ENCODE data around the gene ZBTB5. TPM values are rescaled to one million over a fixed set of nuclear protein-coding genes. Genes with fewer than 3 reads are reported as not detected.

Gene ZBTB5
- polyA plus RNA-seq, 2 of the 4 experiments (the other 2 are of a cell fraction) = 12.4 to 18.1 TPM

DNA sequence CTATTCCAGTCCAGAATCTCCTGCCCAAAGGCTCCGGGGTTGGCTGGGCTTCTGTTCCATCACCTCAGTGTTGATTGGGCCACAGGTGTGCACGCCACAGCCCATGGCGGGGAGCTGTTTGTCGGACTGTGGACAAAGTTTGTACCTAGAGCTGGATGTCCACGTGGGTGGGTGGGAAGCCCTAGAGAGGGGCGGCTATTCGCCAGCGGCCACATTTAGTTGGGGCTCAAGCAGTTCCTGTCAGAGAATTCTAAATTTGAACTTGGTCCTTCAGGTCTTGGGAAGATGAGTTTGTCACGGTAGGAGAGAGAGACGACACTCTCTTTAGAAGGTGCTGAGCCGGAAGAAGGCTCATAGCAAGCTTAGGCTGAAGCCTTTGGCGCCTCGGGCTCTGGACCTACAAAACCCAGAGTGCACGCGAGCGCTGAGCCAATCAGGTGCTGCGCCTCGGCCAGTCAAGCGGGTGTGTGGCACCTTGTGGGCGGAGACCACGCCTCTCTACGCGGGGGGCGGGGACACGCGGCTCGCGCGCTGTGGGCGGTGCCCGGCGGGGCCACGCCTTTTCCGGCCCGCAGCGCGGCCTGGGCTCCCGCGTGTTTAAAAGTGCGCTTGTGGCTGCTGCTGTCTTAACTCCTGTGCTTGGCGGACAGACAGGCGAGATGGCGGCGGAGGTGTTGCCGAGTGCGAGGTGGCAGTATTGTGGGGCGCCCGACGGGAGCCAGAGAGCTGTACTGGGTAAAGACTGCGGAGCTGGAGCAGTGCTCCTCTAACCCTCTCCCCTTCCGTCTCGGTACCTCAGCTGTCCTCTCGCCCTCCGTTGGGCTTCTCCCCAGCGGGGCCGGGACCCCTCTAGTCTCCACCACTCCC lies 20.4 kb upstream of the ZBTB5 start, which contains the start of gene POLR1E:
POLR1E (plus strand) TSS at position 560 of the 867 bp plus-strand sequence; CDS start at position 660, 100 bp downstream.
- ChIA-PET POLR2A (interaction anchor here (0.8 to 1.2 kb wide), 4 partner anchors 19 to 915 kb away, joined by 3 to 7 read pairs (median 4); partner anchors contain the start of gene ZBTB5), CTCF (interaction anchor here (1.2 to 1.8 kb wide), 2 partner anchors 23 to 70 kb away, joined by 4 to 5 read pairs; no protein-coding TSS in a partner anchor)
- ATAC-seq = peak; percentile 93 to 95
- Histone ChIP-seq H3K9me3 (no peaks in the 10 kb centered on the region), H3K4me2 (peak within 1 kb of the TSS; percentile 98), H3K4me1 (peaks cover 24% of the 10 kb centered on the region), H3K4me3 (peak within 1 kb of the TSS; percentile 88), H3K27ac (peak within 1 kb of the TSS; percentile 88 to 92)
- peak; percentile 49 for FAIRE-seq
- 15% methylated on average over 36 of the region's 56 CpGs for WGBS (ENCODE audit: missing lambda C conversion rate)
- peak; percentile 94 to 99 for DNase-seq (ENCODE audit: low read depth in 1 of 2, low spot score in 1 of 2)
- TF ChIP-seq HEYL (CRISPR knock-in tag; IDR thresholded peaks at IDR 0.05) (no peak), GATA3 (IDR thresholded peaks at IDR 0.05; ENCODE audit: borderline replicate concordance) (no peak), KDM1A (IDR thresholded peaks at IDR 0.05; ENCODE audit: low read depth) (no peak), JUNB (IDR thresholded peaks at IDR 0.05) (no peak), FOSL2 (IDR thresholded peaks at IDR 0.05) (no peak), FOSL2 (CRISPR knock-in tag; IDR thresholded peaks at IDR 0.05) (no peak), HDAC2 (IDR thresholded peaks at IDR 0.05) (no peak), MYC (IDR thresholded peaks at IDR 0.05; ENCODE audit: borderline replicate concordance, low read length) (peak; percentile 89), EHF (CRISPR knock-in tag; IDR thresholded peaks at IDR 0.05) (no peak), EHMT2 (IDR thresholded peaks at IDR 0.05; ENCODE audit: low read depth) (no peak), ZFP36 (IDR thresholded peaks at IDR 0.05; ENCODE audit: borderline replicate concordance, partially characterized antibody) (no peak), RARB (CRISPR knock-in tag; IDR thresholded peaks at IDR 0.05) (no peak), TP53 (CRISPR knock-in tag; IDR thresholded peaks at IDR 0.05) (no peak), MAZ (IDR thresholded peaks at IDR 0.05; ENCODE audit: borderline replicate concordance, low read depth, low read length) (no peak), ZSCAN20 (CRISPR knock-in tag; IDR thresholded peaks at IDR 0.05) (no peak), JUN (IDR thresholded peaks at IDR 0.05) (peak; percentile 15 to 82; a peak in 4 of 5 replicates), POLR2A (IDR thresholded peaks at IDR 0.05; ENCODE audit: low read length) (peak; percentile 87), ZNF302 (CRISPR knock-in tag; IDR thresholded peaks at IDR 0.05) (no peak), HOXA7 (CRISPR knock-in tag; IDR thresholded peaks at IDR 0.05) (no peak), NR3C1 (IDR thresholded peaks at IDR 0.05) (no peak), PHF8 (IDR thresholded peaks at IDR 0.05; ENCODE audit: borderline replicate concordance, low read depth) (peak; percentile 58; the same call in 1 of the 2 replicates), CBX8 (IDR thresholded peaks at IDR 0.05) (no peak), RNF2 (IDR thresholded peaks at IDR 0.05; ENCODE audit: borderline replicate concordance, low read depth) (no peak), NPAS2 (CRISPR knock-in tag; IDR thresholded peaks at IDR 0.05; ENCODE audit: borderline replicate concordance) (no peak)
- TF ChIP-seq, protein P1, sequence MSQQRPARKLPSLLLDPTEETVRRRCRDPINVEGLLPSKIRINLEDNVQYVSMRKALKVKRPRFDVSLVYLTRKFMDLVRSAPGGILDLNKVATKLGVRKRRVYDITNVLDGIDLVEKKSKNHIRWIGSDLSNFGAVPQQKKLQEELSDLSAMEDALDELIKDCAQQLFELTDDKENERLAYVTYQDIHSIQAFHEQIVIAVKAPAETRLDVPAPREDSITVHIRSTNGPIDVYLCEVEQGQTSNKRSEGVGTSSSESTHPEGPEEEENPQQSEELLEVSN (IDR thresholded peaks at IDR 0.05; ENCODE audit: borderline replicate concordance, low read depth) = peak; percentile 82
- TF ChIP-seq, protein P2, sequence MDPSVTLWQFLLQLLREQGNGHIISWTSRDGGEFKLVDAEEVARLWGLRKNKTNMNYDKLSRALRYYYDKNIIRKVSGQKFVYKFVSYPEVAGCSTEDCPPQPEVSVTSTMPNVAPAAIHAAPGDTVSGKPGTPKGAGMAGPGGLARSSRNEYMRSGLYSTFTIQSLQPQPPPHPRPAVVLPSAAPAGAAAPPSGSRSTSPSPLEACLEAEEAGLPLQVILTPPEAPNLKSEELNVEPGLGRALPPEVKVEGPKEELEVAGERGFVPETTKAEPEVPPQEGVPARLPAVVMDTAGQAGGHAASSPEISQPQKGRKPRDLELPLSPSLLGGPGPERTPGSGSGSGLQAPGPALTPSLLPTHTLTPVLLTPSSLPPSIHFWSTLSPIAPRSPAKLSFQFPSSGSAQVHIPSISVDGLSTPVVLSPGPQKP (IDR thresholded peaks at IDR 0.05; ENCODE audit: low read depth, low read length) = no peak
- TF ChIP-seq, protein P3, sequence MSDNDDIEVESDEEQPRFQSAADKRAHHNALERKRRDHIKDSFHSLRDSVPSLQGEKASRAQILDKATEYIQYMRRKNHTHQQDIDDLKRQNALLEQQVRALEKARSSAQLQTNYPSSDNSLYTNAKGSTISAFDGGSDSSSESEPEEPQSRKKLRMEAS (IDR thresholded peaks at IDR 0.05) = peak; percentile 89
- TF ChIP-seq, protein P4, sequence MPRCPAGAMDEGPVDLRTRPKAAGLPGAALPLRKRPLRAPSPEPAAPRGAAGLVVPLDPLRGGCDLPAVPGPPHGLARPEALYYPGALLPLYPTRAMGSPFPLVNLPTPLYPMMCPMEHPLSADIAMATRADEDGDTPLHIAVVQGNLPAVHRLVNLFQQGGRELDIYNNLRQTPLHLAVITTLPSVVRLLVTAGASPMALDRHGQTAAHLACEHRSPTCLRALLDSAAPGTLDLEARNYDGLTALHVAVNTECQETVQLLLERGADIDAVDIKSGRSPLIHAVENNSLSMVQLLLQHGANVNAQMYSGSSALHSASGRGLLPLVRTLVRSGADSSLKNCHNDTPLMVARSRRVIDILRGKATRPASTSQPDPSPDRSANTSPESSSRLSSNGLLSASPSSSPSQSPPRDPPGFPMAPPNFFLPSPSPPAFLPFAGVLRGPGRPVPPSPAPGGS (IDR thresholded peaks at IDR 0.05) = peak; percentile 49; the same call in 1 of the 3 replicates
- TF ChIP-seq, protein P5, sequence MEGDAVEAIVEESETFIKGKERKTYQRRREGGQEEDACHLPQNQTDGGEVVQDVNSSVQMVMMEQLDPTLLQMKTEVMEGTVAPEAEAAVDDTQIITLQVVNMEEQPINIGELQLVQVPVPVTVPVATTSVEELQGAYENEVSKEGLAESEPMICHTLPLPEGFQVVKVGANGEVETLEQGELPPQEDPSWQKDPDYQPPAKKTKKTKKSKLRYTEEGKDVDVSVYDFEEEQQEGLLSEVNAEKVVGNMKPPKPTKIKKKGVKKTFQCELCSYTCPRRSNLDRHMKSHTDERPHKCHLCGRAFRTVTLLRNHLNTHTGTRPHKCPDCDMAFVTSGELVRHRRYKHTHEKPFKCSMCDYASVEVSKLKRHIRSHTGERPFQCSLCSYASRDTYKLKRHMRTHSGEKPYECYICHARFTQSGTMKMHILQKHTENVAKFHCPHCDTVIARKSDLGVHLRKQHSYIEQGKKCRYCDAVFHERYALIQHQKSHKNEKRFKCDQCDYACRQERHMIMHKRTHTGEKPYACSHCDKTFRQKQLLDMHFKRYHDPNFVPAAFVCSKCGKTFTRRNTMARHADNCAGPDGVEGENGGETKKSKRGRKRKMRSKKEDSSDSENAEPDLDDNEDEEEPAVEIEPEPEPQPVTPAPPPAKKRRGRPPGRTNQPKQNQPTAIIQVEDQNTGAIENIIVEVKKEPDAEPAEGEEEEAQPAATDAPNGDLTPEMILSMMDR (IDR thresholded peaks at IDR 0.05) = no peak
- TF ChIP-seq, protein P6, sequence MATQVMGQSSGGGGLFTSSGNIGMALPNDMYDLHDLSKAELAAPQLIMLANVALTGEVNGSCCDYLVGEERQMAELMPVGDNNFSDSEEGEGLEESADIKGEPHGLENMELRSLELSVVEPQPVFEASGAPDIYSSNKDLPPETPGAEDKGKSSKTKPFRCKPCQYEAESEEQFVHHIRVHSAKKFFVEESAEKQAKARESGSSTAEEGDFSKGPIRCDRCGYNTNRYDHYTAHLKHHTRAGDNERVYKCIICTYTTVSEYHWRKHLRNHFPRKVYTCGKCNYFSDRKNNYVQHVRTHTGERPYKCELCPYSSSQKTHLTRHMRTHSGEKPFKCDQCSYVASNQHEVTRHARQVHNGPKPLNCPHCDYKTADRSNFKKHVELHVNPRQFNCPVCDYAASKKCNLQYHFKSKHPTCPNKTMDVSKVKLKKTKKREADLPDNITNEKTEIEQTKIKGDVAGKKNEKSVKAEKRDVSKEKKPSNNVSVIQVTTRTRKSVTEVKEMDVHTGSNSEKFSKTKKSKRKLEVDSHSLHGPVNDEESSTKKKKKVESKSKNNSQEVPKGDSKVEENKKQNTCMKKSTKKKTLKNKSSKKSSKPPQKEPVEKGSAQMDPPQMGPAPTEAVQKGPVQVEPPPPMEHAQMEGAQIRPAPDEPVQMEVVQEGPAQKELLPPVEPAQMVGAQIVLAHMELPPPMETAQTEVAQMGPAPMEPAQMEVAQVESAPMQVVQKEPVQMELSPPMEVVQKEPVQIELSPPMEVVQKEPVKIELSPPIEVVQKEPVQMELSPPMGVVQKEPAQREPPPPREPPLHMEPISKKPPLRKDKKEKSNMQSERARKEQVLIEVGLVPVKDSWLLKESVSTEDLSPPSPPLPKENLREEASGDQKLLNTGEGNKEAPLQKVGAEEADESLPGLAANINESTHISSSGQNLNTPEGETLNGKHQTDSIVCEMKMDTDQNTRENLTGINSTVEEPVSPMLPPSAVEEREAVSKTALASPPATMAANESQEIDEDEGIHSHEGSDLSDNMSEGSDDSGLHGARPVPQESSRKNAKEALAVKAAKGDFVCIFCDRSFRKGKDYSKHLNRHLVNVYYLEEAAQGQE (IDR thresholded peaks at IDR 0.05) = no peak
- TF ChIP-seq, protein P7, sequence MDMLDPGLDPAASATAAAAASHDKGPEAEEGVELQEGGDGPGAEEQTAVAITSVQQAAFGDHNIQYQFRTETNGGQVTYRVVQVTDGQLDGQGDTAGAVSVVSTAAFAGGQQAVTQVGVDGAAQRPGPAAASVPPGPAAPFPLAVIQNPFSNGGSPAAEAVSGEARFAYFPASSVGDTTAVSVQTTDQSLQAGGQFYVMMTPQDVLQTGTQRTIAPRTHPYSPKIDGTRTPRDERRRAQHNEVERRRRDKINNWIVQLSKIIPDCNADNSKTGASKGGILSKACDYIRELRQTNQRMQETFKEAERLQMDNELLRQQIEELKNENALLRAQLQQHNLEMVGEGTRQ (IDR thresholded peaks at IDR 0.05) = peak; percentile 68

All from A549 (cell line).